Activated CD4-positive, alpha-beta memory T cell treated with anti-CD3 and anti-CD28 coated beads for 36 hours (primary cell): ENCODE measurements around the gene IDI1. TPM values are rescaled to one million over a fixed set of nuclear protein-coding genes. Genes with fewer than 3 reads are reported as not detected.
A peak's percentile ranks its signal among the peaks of the same experiment; 100 is the strongest.
"Not testable (repeated sequence)": the region's sequence is repeated elsewhere in the genome, so short reads cannot be mapped to it uniquely, and the experiment has no call there.

Source experiments
- CTCF ChIA-PET: fragments of 350-600 bp; sonication (Branson Sonifier 250); formaldehyde crosslinking; loops from one replicate; lab custom pipeline; 2021; ENCODE audit warnings: antibody characterized with exemption, inconsistent platforms; lab: Charles Lee
- POLR2A ChIA-PET: fragments of 350-600 bp; sonication (Branson Sonifier 250); formaldehyde crosslinking; loops from one replicate; lab custom pipeline; 2021; ENCODE audit warnings: antibody characterized with exemption; lab: Charles Lee
- DNase-seq: peaks from one replicate; pipeline ENCODE4 v3.0.0-alpha.2; 2020
- H3K27ac Mint-ChIP-seq: one replicate; pipeline ENCODE4 v1.8.0; 2021; ENCODE audit warnings: mixed read lengths
- H3K27me3 Mint-ChIP-seq: one replicate; pipeline ENCODE4 v1.8.0; 2021; ENCODE audit warnings: mixed read lengths
- H3K36me3 Mint-ChIP-seq: one replicate; pipeline ENCODE4 v1.8.0; 2021; ENCODE audit warnings: mixed read lengths
- H3K4me1 Mint-ChIP-seq: one replicate; pipeline ENCODE4 v1.8.0; 2021; ENCODE audit warnings: low read depth, mixed read lengths
- H3K4me3 Mint-ChIP-seq: one replicate; pipeline ENCODE4 v1.8.0; 2021; ENCODE audit warnings: mild to moderate bottlenecking, mixed read lengths
- H3K9me3 Mint-ChIP-seq: one replicate; pipeline ENCODE4 v1.8.0; 2021; ENCODE audit warnings: mixed read lengths
- intact Hi-C: fragments of 100-400 bp; cut with micrococcal nuclease; formaldehyde crosslinking; loops from one replicate; pipeline ENCODE4 v1.15.1; 2023
- total RNA-seq, 2 experiments: library from RNA; stranded (reverse); gene quantifications; one replicate each; pipeline ENCODE4 v1.2.3, GENCODE V29; 2021

IDI1 gene
- total RNA-seq, 2 experiments from 2014 or later: 83.1 to 83.8 TPM

GRCh38 chr10:1084011-1084950 is 35.4 kb upstream of the IDI1 start:
- Mint-ChIP-seq H3K9me3 (no peaks in the 10 kb centered on the region), H3K36me3 (peaks cover 57% of the 10 kb centered on the region), H3K4me3 (no peak overlapping the region), H3K27me3 (no peaks in the 10 kb centered on the region), H3K4me1 (peaks cover 19% of the 10 kb centered on the region), H3K27ac (no peak overlapping the region)
- CTCF ChIA-PET: interaction anchor here (0.6 to 1.1 kb wide), 2 partner anchors 11 to 62 kb away, joined by 3 to 4 read pairs; no protein-coding TSS in a partner anchor
- POLR2A ChIA-PET: no interaction called here
- no peak for DNase-seq
- intact Hi-C loops: no loop called here

GRCh38 chr10:1083581-1083980 is 34.7 kb upstream of the IDI1 start:
- peaks cover 51% of the 10 kb centered on the region for H3K36me3 Mint-ChIP-seq
- H3K9me3 Mint-ChIP-seq: no peaks in the 10 kb centered on the region
- H3K4me1 Mint-ChIP-seq: peaks cover 19% of the 10 kb centered on the region
- intact Hi-C loops: no loop called here
- H3K4me3 Mint-ChIP-seq: no peak overlapping the region
- no peak overlapping the region for H3K27ac Mint-ChIP-seq
- ChIA-PET CTCF (interaction anchor here (0.6 to 1.1 kb wide), 2 partner anchors 10 to 63 kb away, joined by 3 to 4 read pairs; no protein-coding TSS in a partner anchor), POLR2A (no interaction called here)
- H3K27me3 Mint-ChIP-seq: no peaks in the 10 kb centered on the region
- DNase-seq: no peak

GRCh38 chr10:1078668-1079067 is 29.7 kb upstream of the IDI1 start:
- no peak for DNase-seq
- Mint-ChIP-seq H3K4me3 (no peak overlapping the region), H3K4me1 (peaks cover 9% of the 10 kb centered on the region), H3K9me3 (no peaks in the 10 kb centered on the region), H3K27me3 (no peaks in the 10 kb centered on the region), H3K36me3 (peaks cover 26% of the 10 kb centered on the region), H3K27ac (no peak overlapping the region)
- ChIA-PET CTCF (no interaction called here), POLR2A (no interaction called here)
- intact Hi-C loops: no loop called here

GRCh38 chr10:1074748-1075308 is 25.9 kb upstream of the IDI1 start:
- ChIA-PET CTCF (interaction anchor here (0.7 kb wide), 1 partner anchor 43 kb away, joined by 3 read pairs; no protein-coding TSS in a partner anchor), POLR2A (interaction anchor here (0.8 kb wide), 1 partner anchor 82 kb away, joined by 3 read pairs; no protein-coding TSS in a partner anchor)
- Mint-ChIP-seq H3K4me3 (no peak overlapping the region), H3K27ac (no peak overlapping the region), H3K27me3 (no peaks in the 10 kb centered on the region), H3K36me3 (peaks cover 15% of the 10 kb centered on the region), H3K9me3 (no peaks in the 10 kb centered on the region), H3K4me1 (peaks cover 11% of the 10 kb centered on the region)
- intact Hi-C loops: no loop called here
- DNase-seq: no peak

- intact Hi-C loops: no loop called here
- POLR2A ChIA-PET: interaction anchor here (0.8 to 1.0 kb wide), 2 partner anchors 37 to 81 kb away, joined by 3 read pairs; no protein-coding TSS in a partner anchor
Observed at GRCh38 chr10:1074052-1074747, 25.3 kb upstream of the IDI1 start.

GRCh38 chr10:1070919-1071318 is 22.0 kb upstream of the IDI1 start:
- H3K9me3 Mint-ChIP-seq: no peaks in the 10 kb centered on the region
- CTCF ChIA-PET: no interaction called here
- no peaks in the 10 kb centered on the region for H3K27me3 Mint-ChIP-seq
- H3K27ac Mint-ChIP-seq: no peak overlapping the region
- peaks cover 10% of the 10 kb centered on the region for H3K36me3 Mint-ChIP-seq
- H3K4me3 Mint-ChIP-seq: no peak overlapping the region
- intact Hi-C loops: no loop called here
- POLR2A ChIA-PET: interaction anchor here (0.9 kb wide), 1 partner anchor 22 kb away, joined by 3 read pairs; the partner anchor contains the start of gene IDI1
- H3K4me1 Mint-ChIP-seq: peaks cover 33% of the 10 kb centered on the region
- DNase-seq: no peak

More at GRCh38 chr10:1074052-1074747, 25.3 kb upstream of the IDI1 start:
- Mint-ChIP-seq H3K36me3 (peaks cover 13% of the 10 kb centered on the region), H3K4me1 (peaks cover 16% of the 10 kb centered on the region), H3K9me3 (no peaks in the 10 kb centered on the region), H3K27ac (no peak overlapping the region), H3K27me3 (no peaks in the 10 kb centered on the region), H3K4me3 (no peak overlapping the region)
- CTCF ChIA-PET: interaction anchor here (0.7 kb wide), 1 partner anchor 24 kb away, joined by 3 read pairs; no protein-coding TSS in a partner anchor
- no peak for DNase-seq

- no peak for DNase-seq
- peaks cover 4% of the 10 kb centered on the region for H3K36me3 Mint-ChIP-seq
- ChIA-PET CTCF (no interaction called here), POLR2A (interaction anchor here (0.9 kb wide), 1 partner anchor 20 kb away, joined by 3 read pairs; the partner anchor contains the start of gene IDI1)
- H3K27me3 Mint-ChIP-seq: no peaks in the 10 kb centered on the region
- H3K9me3 Mint-ChIP-seq: no peaks in the 10 kb centered on the region
- H3K27ac Mint-ChIP-seq: peak overlapping the region; percentile 25
- no peak overlapping the region for H3K4me3 Mint-ChIP-seq
- intact Hi-C loops: loop anchor here (1.0 kb wide), 1 partner anchor 26 kb away; no protein-coding TSS in a partner anchor
- H3K4me1 Mint-ChIP-seq: peaks cover 42% of the 10 kb centered on the region
Observed at GRCh38 chr10:1068380-1069361, 19.8 kb upstream of the IDI1 start.

- H3K9me3 Mint-ChIP-seq, H3K36me3 Mint-ChIP-seq, intact Hi-C loops, H3K4me3 Mint-ChIP-seq, DNase-seq, H3K27ac Mint-ChIP-seq, H3K27me3 Mint-ChIP-seq, CTCF ChIA-PET, POLR2A ChIA-PET: not testable (repeated sequence)
- H3K4me1 Mint-ChIP-seq: peaks cover 61% of the 10 kb centered on the region
Observed at GRCh38 chr10:1066734-1067133, 17.8 kb upstream of the IDI1 start.

GRCh38 chr10:1064964-1065247 is 16.0 kb upstream of the IDI1 start:
- CTCF ChIA-PET: interaction anchor here (1.6 kb wide), 1 partner anchor 15 kb away, joined by 3 read pairs; no protein-coding TSS in a partner anchor
- Mint-ChIP-seq H3K27ac (peak overlapping the region; percentile 21), H3K36me3 (no peaks in the 10 kb centered on the region), H3K9me3 (no peaks in the 10 kb centered on the region), H3K4me1 (peaks cover 74% of the 10 kb centered on the region), H3K4me3 (no peak overlapping the region), H3K27me3 (no peaks in the 10 kb centered on the region)
- POLR2A ChIA-PET: interaction anchor here (0.6 kb wide), 1 partner anchor 616 kb away, joined by 3 read pairs; no protein-coding TSS in a partner anchor
- DNase-seq: no peak
- intact Hi-C loops: loop anchor here (5.0 kb wide), 1 partner anchor 47 kb away; no protein-coding TSS in a partner anchor

- intact Hi-C loops: loop anchor here (5.0 kb wide), 1 partner anchor 49 kb away; no protein-coding TSS in a partner anchor
- ChIA-PET CTCF (interaction anchor here (0.6 kb wide), 1 partner anchor 13 kb away, joined by 3 read pairs; no protein-coding TSS in a partner anchor), POLR2A (interaction anchor here (0.6 to 1.4 kb wide), 2 partner anchors 14 to 207 kb away, joined by 3 read pairs; partner anchors contain the start of gene IDI1)
- Mint-ChIP-seq H3K4me1 (peaks cover 72% of the 10 kb centered on the region), H3K9me3 (no peaks in the 10 kb centered on the region), H3K27me3 (no peaks in the 10 kb centered on the region), H3K27ac (peak overlapping the region; percentile 74), H3K4me3 (no peak overlapping the region), H3K36me3 (peaks cover under 1% of the 10 kb centered on the region)
- DNase-seq: peak; percentile 27
Observed at GRCh38 chr10:1063232-1063865, 14.4 kb upstream of the IDI1 start.
